Nephron (organoid): Measurements from ENCODE around the gene BACH2.
"Not testable (repeated sequence)": the region's sequence is repeated elsewhere in the genome, so short reads cannot be mapped to it uniquely, and the experiment has no call there.

ENCODE experiments used
- H3K27ac Mint-ChIP-seq, 3 experiments: 2 replicates each; pipeline ENCODE4 v1.8.0; 2020; ENCODE audit warnings: mixed read lengths in 3 of 3, mild to moderate bottlenecking in 2 of 3, moderate library complexity in 1 of 3
- H3K27me3 Mint-ChIP-seq: 2 replicates; pipeline ENCODE4 v1.8.0; 2021; ENCODE audit warnings: low read depth, mild to moderate bottlenecking, moderate library complexity, mixed read lengths
- H3K36me3 Mint-ChIP-seq: 2 replicates; pipeline ENCODE4 v1.8.0; 2020; ENCODE audit warnings: low read depth, mixed read lengths
- H3K4me1 Mint-ChIP-seq: 2 replicates; pipeline ENCODE4 v1.8.0; 2020; ENCODE audit warnings: mixed read lengths
- H3K4me3 Mint-ChIP-seq, 3 experiments: 2 replicates each; pipeline ENCODE4 v1.8.0; 2020; ENCODE audit warnings: mild to moderate bottlenecking in 3 of 3, mixed read lengths in 3 of 3, moderate library complexity in 2 of 3
- H3K9me3 Mint-ChIP-seq: 2 replicates; pipeline ENCODE4 v1.8.0; 2020; ENCODE audit warnings: mixed read lengths
- TF ChIP-seq, protein P1 (sequence below), 3 experiments: fragments of 200-600 bp; sonication (generic); IDR thresholded peaks; one replicate each; pipeline ENCODE4 v1.5.0; 2021; ENCODE audit warnings: antibody characterized with exemption in 3 of 3; ENCODE audit not compliant: unreplicated experiment in 3 of 3

BACH2 gene

DNA sequence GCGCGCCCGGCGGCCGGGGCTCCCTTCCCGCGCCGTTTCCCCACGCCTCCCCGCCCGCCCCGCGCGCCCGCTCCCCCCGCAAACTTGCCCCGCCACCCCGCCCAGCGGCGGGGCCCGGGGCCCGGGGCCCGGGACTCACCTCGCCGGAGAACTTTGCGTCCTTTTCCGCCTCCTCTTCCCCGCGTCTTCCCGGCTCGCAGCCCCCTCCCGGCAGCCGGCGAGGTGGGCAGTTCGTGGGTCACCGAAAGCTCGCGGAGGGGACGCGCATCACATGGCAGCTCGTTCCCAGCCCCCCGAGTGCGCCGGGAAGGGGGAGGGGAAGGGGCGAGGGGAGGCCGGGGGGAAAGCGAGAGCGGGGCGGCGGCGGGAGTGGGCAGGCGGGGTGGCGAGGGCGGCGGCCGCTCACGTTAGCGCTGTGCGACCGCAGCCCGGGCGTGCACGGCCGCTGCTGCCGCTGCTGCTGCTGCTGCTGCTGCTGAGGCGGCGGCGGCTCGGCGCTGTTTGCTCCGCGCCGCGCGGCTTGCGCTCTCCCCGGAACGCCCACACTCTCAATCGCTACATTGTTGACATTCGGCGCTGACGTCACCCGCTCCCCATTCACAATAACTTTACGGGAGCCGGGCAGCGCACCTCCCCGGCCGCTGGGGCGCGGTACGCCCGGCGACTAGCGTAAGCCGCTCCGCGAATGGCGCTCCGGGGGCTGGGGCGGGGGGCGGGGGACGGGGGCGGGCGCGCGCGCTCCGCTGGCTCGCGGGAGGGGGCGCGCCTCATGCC lies at the start of gene BACH2:
Gene BACH2 (minus strand): TSS at position 503 of the 774 bp plus-strand sequence. CDS start 287,999 bp downstream, outside the sequence.
- no peaks in the 10 kb centered on the region for H3K9me3 Mint-ChIP-seq
- TF ChIP-seq, protein P1, sequence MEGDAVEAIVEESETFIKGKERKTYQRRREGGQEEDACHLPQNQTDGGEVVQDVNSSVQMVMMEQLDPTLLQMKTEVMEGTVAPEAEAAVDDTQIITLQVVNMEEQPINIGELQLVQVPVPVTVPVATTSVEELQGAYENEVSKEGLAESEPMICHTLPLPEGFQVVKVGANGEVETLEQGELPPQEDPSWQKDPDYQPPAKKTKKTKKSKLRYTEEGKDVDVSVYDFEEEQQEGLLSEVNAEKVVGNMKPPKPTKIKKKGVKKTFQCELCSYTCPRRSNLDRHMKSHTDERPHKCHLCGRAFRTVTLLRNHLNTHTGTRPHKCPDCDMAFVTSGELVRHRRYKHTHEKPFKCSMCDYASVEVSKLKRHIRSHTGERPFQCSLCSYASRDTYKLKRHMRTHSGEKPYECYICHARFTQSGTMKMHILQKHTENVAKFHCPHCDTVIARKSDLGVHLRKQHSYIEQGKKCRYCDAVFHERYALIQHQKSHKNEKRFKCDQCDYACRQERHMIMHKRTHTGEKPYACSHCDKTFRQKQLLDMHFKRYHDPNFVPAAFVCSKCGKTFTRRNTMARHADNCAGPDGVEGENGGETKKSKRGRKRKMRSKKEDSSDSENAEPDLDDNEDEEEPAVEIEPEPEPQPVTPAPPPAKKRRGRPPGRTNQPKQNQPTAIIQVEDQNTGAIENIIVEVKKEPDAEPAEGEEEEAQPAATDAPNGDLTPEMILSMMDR (IDR thresholded peaks at IDR 0.05; ENCODE audit: unreplicated experiment in 3 of 3) = peak in 1 of 3 experiments; percentile 14
- H3K4me3 Mint-ChIP-seq = peak within 1 kb of the TSS; percentile 90 to 95 (median 95)
- H3K27ac Mint-ChIP-seq = peak within 1 kb of the TSS; percentile 84 to 92 (median 88)
- peaks cover 29% of the 10 kb centered on the region for H3K27me3 Mint-ChIP-seq
- peaks cover 24% of the 10 kb centered on the region for H3K4me1 Mint-ChIP-seq
- no peaks in the 10 kb centered on the region for H3K36me3 Mint-ChIP-seq

DNA sequence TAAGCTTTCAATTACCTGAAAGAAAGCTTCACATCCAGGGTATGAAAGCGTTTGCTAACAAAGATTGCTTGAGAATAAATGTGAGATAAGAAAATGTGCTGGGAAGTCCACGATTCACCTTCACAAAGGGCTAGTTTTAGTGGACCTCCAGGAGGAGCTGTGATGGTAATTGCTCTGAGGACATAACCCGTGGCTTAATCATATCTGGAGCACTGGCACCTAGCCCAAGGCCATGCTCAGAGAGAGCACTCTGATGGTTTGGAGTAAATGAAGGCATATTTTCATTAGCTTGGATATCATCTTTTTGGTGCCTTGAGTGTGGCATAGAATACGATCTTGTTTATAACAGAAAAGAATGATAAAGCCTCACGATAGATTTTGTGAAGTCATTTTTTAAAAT lies 46.9 kb upstream of the BACH2 start:
- H3K36me3 Mint-ChIP-seq = no peaks in the 10 kb centered on the region
- no peak overlapping the region for H3K27ac Mint-ChIP-seq
- H3K27me3 Mint-ChIP-seq = no peaks in the 10 kb centered on the region
- peaks cover 4% of the 10 kb centered on the region for H3K9me3 Mint-ChIP-seq
- no peaks in the 10 kb centered on the region for H3K4me1 Mint-ChIP-seq
- no peak overlapping the region for H3K4me3 Mint-ChIP-seq
- TF ChIP-seq, protein P1 (IDR thresholded peaks at IDR 0.05; ENCODE audit: unreplicated experiment in 3 of 3) = no peak

DNA sequence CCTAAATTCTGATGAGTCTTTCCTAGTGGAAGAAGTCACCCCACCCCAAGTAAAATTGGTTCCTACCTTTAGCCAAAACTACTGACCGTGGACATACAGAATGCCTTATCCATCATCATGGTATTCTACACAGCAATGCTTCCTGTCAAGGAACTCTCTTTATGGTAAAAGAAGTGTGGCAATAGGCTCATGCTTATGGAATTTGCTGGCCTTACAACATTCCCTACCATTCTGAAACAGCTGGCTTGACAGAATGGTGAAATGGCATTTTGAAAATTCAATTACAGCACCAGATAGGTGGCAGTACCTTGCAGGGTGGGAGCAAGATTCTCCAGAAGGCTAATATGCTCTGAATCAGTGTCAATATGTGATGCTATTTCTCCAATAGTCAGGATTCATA lies 41.8 kb upstream of the BACH2 start:
- Mint-ChIP-seq H3K27ac (no peak overlapping the region), H3K27me3 (no peaks in the 10 kb centered on the region), H3K9me3 (peaks cover 8% of the 10 kb centered on the region), H3K36me3 (no peaks in the 10 kb centered on the region), H3K4me1 (peaks cover 10% of the 10 kb centered on the region), H3K4me3 (no peak overlapping the region)
- TF ChIP-seq, protein P1 (IDR thresholded peaks at IDR 0.05; ENCODE audit: unreplicated experiment in 3 of 3) = no peak

DNA sequence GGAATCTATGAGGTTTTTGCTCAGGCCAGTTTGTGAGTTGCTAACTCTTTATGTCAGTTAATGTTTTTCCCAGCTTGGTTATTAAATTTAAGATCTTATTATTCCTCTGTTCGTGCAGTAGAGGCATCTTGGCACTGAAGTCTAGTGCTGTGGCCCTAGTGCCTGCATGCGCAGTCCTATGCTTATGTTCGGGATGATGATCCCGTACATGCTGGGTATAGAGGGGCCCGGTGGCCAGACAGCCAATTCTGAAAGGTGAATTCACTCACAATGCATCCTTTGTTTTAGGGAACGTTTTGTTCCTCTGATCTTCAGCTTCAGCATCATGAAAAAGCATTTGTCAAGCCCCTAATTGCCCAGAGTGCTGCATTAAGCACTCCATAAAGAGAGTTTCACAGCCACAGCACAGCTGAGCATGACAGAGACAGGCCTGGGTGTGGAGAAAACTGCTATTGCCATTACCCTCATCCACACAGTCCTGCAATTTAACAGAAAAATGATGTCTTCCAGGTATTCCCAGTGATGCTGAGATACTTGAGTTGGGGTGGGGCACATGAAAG lies 39.8 kb upstream of the BACH2 start:
- TF ChIP-seq, protein P1 (IDR thresholded peaks at IDR 0.05; ENCODE audit: unreplicated experiment in 3 of 3) = no peak
- no peaks in the 10 kb centered on the region for H3K27me3 Mint-ChIP-seq
- peaks cover 3% of the 10 kb centered on the region for H3K36me3 Mint-ChIP-seq
- peaks cover 10% of the 10 kb centered on the region for H3K4me1 Mint-ChIP-seq
- peaks cover 8% of the 10 kb centered on the region for H3K9me3 Mint-ChIP-seq
- no peak overlapping the region for H3K4me3 Mint-ChIP-seq
- H3K27ac Mint-ChIP-seq = no peak overlapping the region

DNA sequence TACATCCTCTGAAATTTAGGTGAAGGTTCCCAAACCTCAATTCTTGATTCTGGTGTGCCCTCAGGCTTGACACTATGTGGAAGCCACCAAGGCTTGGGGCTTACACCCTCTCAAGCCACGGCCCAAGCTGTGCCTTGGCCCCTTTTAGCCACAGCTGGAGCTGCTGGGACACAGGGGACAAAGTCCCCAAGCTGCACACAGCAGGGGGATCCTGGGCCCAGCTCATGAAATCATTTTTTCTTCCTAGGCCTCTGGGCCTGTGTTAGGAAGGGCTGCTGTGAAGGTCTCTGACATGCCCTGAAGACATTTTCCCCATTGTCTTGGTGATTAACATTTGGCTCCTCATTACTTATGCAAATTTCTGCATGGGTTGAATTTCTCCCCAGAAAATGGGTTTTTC lies 37.3 kb upstream of the BACH2 start:
- no peak overlapping the region for H3K4me3 Mint-ChIP-seq
- TF ChIP-seq, protein P1 (IDR thresholded peaks at IDR 0.05; ENCODE audit: unreplicated experiment in 3 of 3) = no peak
- H3K27ac Mint-ChIP-seq = no peak overlapping the region

DNA sequence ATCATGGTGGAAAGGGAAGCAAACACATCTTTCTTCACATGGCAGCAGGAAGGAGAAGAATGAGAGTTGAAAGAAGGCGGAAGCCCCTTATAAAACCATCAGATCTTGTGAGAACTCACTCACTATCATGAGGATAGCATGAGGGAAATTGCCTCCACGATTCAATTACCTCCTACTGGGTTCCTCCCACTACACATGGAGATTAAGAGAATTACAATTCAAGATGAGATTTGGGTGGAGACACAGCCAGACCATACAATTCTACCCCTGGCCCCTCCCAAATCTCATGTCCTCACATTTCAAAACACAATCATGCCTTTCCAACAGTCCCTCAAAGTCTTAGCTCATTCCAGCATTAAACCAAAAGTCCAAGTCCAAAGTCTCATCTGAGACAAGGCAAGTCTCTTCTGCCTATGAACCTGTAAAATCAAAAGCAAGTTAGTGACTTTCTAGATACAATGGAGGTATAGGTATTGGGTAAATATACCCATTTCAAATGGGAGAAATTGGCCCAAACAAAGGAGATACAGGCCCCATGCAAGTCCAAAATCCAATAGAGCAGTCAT lies 36.4 kb upstream of the BACH2 start:
- not testable (repeated sequence) for H3K27me3 Mint-ChIP-seq, H3K4me3 Mint-ChIP-seq, H3K9me3 Mint-ChIP-seq, H3K36me3 Mint-ChIP-seq, H3K27ac Mint-ChIP-seq
- peaks cover 22% of the 10 kb centered on the region for H3K4me1 Mint-ChIP-seq

More for the DNA sequence above, 37.3 kb upstream of the BACH2 start:
- H3K27me3 Mint-ChIP-seq = no peaks in the 10 kb centered on the region
- peaks cover 3% of the 10 kb centered on the region for H3K36me3 Mint-ChIP-seq
- H3K4me1 Mint-ChIP-seq = peaks cover 22% of the 10 kb centered on the region
- H3K9me3 Mint-ChIP-seq = peaks cover 3% of the 10 kb centered on the region
